Muscle of leg (tissue), 11 donors: ENCODE measurements around the gene ZNF282. TPM values are rescaled to one million over a fixed set of nuclear protein-coding genes. Genes with fewer than 3 reads are reported as not detected.

Source experiments
- DNase-seq: peaks from one replicate; pipeline ENCODE4 v3.0.0; 2013
- H3K27ac ChIP-seq: one replicate; pipeline ENCODE4 v1.5.1; 2013; ENCODE audit warnings: mild to moderate bottlenecking, low read length, control low read depth
- H3K27me3 ChIP-seq: one replicate; pipeline ENCODE4 v1.6.1; 2013; ENCODE audit warnings: low read length; ENCODE audit not compliant: control insufficient read depth, insufficient read depth
- H3K36me3 ChIP-seq: one replicate; pipeline ENCODE4 v1.6.1; 2013; ENCODE audit warnings: low read length; ENCODE audit not compliant: control insufficient read depth, insufficient read depth
- H3K4me1 ChIP-seq: one replicate; pipeline ENCODE4 v1.6.1; 2013; ENCODE audit warnings: low read length; ENCODE audit not compliant: control insufficient read depth, insufficient read depth
- H3K4me3 ChIP-seq: one replicate; pipeline ENCODE4 v1.5.1; 2013; ENCODE audit warnings: low read length, control low read depth
- H3K9me3 ChIP-seq: replicated peaks from 2 replicates; pipeline ENCODE4 v1.6.1; 2013; ENCODE audit warnings: low read depth, low read length; ENCODE audit not compliant: control insufficient read depth
- WGBS: methylation state at CpG from one replicate; pipeline ENCODE4 v1.1.5; 2013; ENCODE audit warnings: missing lambda C conversion rate; ENCODE audit not compliant: insufficient coverage; 5-methylcytosine and 5-hydroxymethylcytosine counted together
- polyA plus RNA-seq, 8 donors: library from polyadenylated mRNA; unstranded; fragments of 120-200 nt; gene quantifications; one replicate each; pipeline versions ENCODE4 v1.2.1 to v1.2.3, GENCODE V29; 2013; ENCODE audit warnings: inconsistent platforms in 1 of 8, low replicate concordance in 1 of 8; ENCODE audit not compliant: insufficient read length in 8 of 8, insufficient read depth in 1 of 8
- total RNA-seq: library from RNA; stranded (reverse); fragments of 120-200 nt; gene quantifications from one replicate; pipeline ENCODE4 v1.2.4, GENCODE V29; 2013

Gene ZNF282
- total and polyA plus RNA-seq, 9 donors = 13.3 to 20.8 (median 18.8) TPM

- H3K9me3 ChIP-seq = no peaks in the 10 kb centered on the region
- H3K4me1 ChIP-seq = no peaks in the 10 kb centered on the region
- no peak overlapping the region for H3K27ac ChIP-seq
- no CpG with 5 or more reads among the region's 1 CpG for WGBS
- no peak overlapping the region for H3K4me3 ChIP-seq
- DNase-seq = no peak
- H3K27me3 ChIP-seq = no peaks in the 10 kb centered on the region
- H3K36me3 ChIP-seq = peaks cover 44% of the 10 kb centered on the region
Measured at GRCh38 chr7:149166142-149166541, 29.2 kb upstream of the ZNF282 start.

- peaks cover 45% of the 10 kb centered on the region for H3K36me3 ChIP-seq
- no peaks in the 10 kb centered on the region for H3K27me3 ChIP-seq
- H3K4me1 ChIP-seq = no peaks in the 10 kb centered on the region
- no peak for DNase-seq
- H3K4me3 ChIP-seq = no peak overlapping the region
- H3K27ac ChIP-seq = no peak overlapping the region
- H3K9me3 ChIP-seq = no peaks in the 10 kb centered on the region
Measured at GRCh38 chr7:149166630-149167352, 28.6 kb upstream of the ZNF282 start.

- H3K27me3 ChIP-seq = no peaks in the 10 kb centered on the region
- DNase-seq = no peak
- no peak overlapping the region for H3K27ac ChIP-seq
- peaks cover 45% of the 10 kb centered on the region for H3K36me3 ChIP-seq
- no peaks in the 10 kb centered on the region for H3K4me1 ChIP-seq
- H3K9me3 ChIP-seq = no peaks in the 10 kb centered on the region
- WGBS = 97% methylated on average over 4 of the region's 9 CpGs
- no peak overlapping the region for H3K4me3 ChIP-seq
Measured at GRCh38 chr7:149171892-149172533, 23.3 kb upstream of the ZNF282 start.

- peaks cover 40% of the 10 kb centered on the region for H3K36me3 ChIP-seq
- no peak overlapping the region for H3K27ac ChIP-seq
- H3K9me3 ChIP-seq = no peaks in the 10 kb centered on the region
- H3K27me3 ChIP-seq = no peaks in the 10 kb centered on the region
- no peak overlapping the region for H3K4me3 ChIP-seq
- no CpG with 5 or more reads among the region's 1 CpG for WGBS
- DNase-seq = no peak
- H3K4me1 ChIP-seq = no peaks in the 10 kb centered on the region
Measured at GRCh38 chr7:149172534-149172920, 22.8 kb upstream of the ZNF282 start.

- DNase-seq = no peak
- Histone ChIP-seq H3K4me3 (no peak overlapping the region), H3K9me3 (no peaks in the 10 kb centered on the region), H3K27me3 (no peaks in the 10 kb centered on the region), H3K36me3 (peaks cover 49% of the 10 kb centered on the region), H3K4me1 (no peaks in the 10 kb centered on the region), H3K27ac (no peak overlapping the region)
- no CpG with 5 or more reads among the region's 2 CpGs for WGBS
Measured at GRCh38 chr7:149175150-149175549, 20.2 kb upstream of the ZNF282 start.

- H3K4me3 ChIP-seq = no peak overlapping the region
- no peaks in the 10 kb centered on the region for H3K27me3 ChIP-seq
- no peaks in the 10 kb centered on the region for H3K9me3 ChIP-seq
- H3K4me1 ChIP-seq = no peaks in the 10 kb centered on the region
- DNase-seq = no peak
- WGBS = 92% methylated on average over 13 of the region's 19 CpGs
- H3K27ac ChIP-seq = no peak overlapping the region
- H3K36me3 ChIP-seq = peaks cover 55% of the 10 kb centered on the region
Measured at GRCh38 chr7:149179241-149179640, 16.1 kb upstream of the ZNF282 start.

GRCh38 chr7:149180722-149181449, 14.5 kb upstream of the ZNF282 start:
- H3K27me3 ChIP-seq = no peaks in the 10 kb centered on the region

GRCh38 chr7:149181450-149181790, 13.9 kb upstream of the ZNF282 start:
- H3K9me3 ChIP-seq = no peaks in the 10 kb centered on the region
- H3K4me3 ChIP-seq = no peak overlapping the region
- H3K4me1 ChIP-seq = no peaks in the 10 kb centered on the region
- H3K27me3 ChIP-seq = no peaks in the 10 kb centered on the region
- H3K36me3 ChIP-seq = peaks cover 42% of the 10 kb centered on the region
- H3K27ac ChIP-seq = no peak overlapping the region
- DNase-seq = no peak

More at GRCh38 chr7:149180722-149181449, 14.5 kb upstream of the ZNF282 start:
- Histone ChIP-seq H3K4me1 (no peaks in the 10 kb centered on the region), H3K36me3 (peaks cover 43% of the 10 kb centered on the region), H3K27ac (no peak overlapping the region), H3K9me3 (no peaks in the 10 kb centered on the region), H3K4me3 (no peak overlapping the region)
- peak; percentile 16 for DNase-seq

GRCh38 chr7:149184274-149184673, 11.1 kb upstream of the ZNF282 start:
- Histone ChIP-seq H3K4me1 (no peaks in the 10 kb centered on the region), H3K36me3 (peaks cover 25% of the 10 kb centered on the region), H3K27ac (no peak overlapping the region), H3K4me3 (no peak overlapping the region), H3K9me3 (no peaks in the 10 kb centered on the region), H3K27me3 (peaks cover 2% of the 10 kb centered on the region)
- 93% methylated on average over 4 of the region's 6 CpGs for WGBS
- DNase-seq = no peak

- no peaks in the 10 kb centered on the region for H3K9me3 ChIP-seq
- H3K4me3 ChIP-seq = no peak overlapping the region
- H3K27me3 ChIP-seq = peaks cover 5% of the 10 kb centered on the region
- WGBS = 76% methylated on average over 2 of the region's 2 CpGs
- DNase-seq = no peak
- no peaks in the 10 kb centered on the region for H3K36me3 ChIP-seq
- no peaks in the 10 kb centered on the region for H3K4me1 ChIP-seq
- no peak overlapping the region for H3K27ac ChIP-seq
Measured at GRCh38 chr7:149188213-149188612, 7.1 kb upstream of the ZNF282 start.
